ENCODE measurements around the gene DACH1.
A peak's percentile ranks its signal among the peaks of the same experiment; 100 is the strongest.

Gene DACH1

DNA sequence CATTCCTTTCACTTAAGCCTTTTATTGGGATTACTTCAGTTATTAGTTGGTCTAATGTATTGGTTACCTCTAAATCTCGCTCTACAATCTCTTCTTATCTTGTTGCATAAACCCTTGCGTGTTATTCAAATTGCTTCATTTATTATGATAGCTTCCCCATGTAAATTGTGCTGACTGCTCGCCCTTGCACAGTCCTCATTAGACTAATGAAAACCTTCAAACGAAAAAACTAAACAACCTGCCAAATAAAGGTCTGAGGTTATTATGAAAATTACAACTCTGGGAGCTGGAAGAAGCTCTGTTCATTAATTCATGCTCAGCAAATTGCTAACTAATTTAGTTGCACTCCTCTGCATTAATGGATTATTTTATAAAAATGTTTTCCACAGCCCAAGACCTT is 320.1 kb downstream of the DACH1 start:
- no peak for DNase-seq

DNA sequence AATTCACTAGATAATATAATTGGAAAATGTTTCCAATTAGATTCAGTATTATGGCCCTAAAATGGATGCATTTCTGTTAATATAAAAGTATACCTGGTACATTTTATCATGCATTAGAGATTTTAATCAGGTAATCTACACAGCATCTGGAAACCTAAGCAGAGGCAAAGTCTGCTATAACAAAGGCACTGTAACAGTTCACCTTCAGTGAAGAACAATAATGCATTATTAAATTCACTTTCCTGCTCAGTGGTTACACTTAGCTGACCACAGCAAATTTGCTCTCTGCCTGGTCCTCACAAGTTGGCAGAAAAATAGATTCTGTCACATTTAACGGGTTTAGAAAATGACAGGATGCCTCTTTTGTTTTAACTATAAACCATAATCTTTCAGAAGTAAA is 326.9 kb downstream of the DACH1 start:
- DNase-seq: no peak

GRCh38 chr13:71536201-71536600 is 330.8 kb downstream of the DACH1 start:
- DNase-seq: no peak

DNA sequence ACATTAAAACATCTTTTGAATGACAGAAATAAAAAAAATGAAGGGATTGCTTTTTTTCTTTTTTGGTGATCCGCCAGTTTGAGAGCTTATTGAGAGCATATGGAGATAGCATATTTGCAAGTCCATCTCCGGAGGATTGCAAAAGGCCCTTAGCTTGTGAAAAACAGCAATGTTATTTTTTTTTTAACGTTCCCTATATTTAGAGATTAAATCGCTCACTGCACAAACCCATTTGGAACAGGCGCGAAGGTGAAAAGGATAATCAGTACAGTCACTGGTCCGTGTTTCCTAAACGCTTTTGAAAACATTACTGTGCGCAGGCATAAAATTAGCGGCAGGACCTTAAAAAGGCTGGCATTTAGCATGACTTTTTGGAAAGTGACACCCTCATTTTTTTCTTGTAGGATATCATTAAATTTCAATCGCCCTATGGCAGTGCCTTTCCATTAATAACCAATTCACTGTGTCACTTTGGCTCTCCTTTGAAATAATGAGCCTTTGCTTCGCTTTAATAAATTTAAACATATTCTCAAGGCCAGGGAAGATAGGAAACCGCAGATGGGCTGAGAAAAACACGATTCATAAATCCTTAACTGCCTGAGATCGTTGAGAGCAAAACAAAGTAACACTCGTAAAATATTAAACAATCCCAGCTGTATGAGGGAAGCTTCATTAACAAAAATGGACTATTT is 342.2 kb downstream of the DACH1 start:
- DNase-seq: no peak

DNA sequence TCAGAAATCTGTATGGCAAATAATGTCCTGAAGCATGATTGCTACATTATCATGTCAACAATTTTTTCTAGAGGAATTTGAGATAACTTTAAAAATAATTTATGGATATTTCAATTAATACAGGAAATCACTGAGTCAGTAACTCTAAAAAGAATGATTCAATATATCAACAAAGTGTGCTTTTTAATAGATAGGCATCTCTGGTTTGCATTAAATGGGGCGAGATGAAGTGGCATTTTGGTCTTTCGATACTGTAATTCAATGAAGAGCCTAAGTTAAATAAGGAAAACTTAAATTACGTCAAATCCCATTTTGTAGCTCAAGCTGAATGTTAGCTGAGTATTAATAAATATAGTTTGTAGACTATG is 342.8 kb downstream of the DACH1 start:
- no peak for DNase-seq

GRCh38 chr13:71522941-71523526 is 344.0 kb downstream of the DACH1 start:
- no peak for DNase-seq

DNA sequence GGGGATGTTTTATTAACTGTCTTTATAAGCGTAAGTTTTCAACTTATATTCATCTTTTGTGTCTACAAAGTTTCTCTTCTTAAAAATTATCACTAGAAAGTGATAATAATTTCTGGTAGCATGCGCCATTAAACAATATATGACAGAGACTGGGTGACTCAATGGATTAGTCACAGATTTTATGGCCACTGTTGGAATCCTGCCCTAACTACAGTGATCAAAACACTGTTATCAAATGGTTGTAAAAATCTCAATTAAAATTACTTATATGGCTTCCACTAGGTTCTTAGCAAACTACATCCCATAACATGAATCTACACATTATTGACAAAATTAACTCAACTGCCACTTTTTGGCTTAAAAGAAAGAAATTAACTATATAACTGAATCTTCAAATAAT is 350.0 kb downstream of the DACH1 start:
- DNase-seq: no peak

GRCh38 chr13:71516521-71516920 is 350.5 kb downstream of the DACH1 start:
- DNase-seq: no peak

DNA sequence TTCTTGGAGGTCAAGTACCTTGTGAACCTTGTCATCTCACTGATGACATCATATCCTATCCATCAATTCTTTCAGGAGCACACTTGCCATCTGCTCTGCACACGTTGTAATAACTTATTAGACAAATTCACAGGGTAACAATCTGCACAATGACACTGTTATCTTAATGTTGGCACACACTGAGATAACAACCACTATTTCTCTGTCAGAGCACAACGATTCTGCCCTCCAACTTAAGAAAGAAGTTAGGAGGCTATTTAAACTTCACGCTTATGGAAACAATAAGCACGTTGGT is 351.3 kb downstream of the DACH1 start:
- peak; percentile 3 for DNase-seq

GRCh38 chr13:71514900-71515743 is 351.9 kb downstream of the DACH1 start:
- no peak for DNase-seq

- no peak for DNase-seq
These were observed 353.5 kb downstream of the DACH1 start for GRCh38 chr13:71513411-71514033.

- no peak for DNase-seq
These were observed 363.2 kb downstream of the DACH1 start for GRCh38 chr13:71503781-71504180.

GRCh38 chr13:71499944-71500514 is 367.0 kb downstream of the DACH1 start:
- no peak for DNase-seq

DNA sequence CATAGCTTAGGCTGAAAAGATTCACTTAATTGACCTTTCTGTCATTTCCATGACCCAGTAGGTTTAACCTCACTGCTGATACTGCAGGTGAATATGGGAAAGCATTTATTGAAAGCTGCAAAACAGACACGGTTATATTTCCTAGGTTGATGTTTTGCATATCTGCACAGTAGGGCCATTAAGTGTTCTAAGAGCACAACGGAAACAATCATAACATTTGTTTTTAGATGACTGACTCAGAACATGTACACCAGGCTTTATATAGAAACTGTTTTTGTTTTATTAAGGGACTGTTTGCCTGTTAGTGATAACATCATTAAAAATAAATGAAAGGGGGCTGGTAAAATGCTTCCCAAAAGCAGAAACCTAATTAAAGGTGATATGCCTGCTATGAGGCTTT is 367.8 kb downstream of the DACH1 start:
- DNase-seq: no peak

GRCh38 chr13:71493189-71493588 is 373.8 kb downstream of the DACH1 start:
- DNase-seq: no peak

DNA sequence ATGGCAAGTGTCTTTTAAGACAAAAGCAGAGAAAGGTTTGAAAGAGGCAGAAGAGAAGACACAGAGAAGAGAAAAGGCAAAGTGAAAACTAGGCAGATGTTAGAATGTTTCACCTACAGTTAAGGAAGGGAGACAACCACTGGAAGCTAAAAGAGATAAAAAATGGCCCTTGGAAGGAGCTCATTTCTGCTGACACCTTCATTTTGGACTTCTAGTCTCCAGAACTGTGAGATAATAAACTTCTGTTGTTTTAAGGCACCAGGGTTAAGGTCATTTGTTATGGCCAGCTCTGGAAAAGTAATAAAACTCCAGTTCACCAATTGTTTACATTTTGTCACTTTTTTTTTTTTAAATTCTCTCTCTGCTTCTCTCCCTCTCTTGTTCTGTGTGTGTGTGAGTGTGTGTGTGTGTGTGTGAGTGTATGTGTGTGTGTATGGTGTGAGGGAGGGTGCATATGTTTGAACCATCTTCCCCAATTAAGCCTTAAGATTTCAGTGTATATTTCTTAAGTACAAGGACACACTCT is 374.6 kb downstream of the DACH1 start:
- no peak for DNase-seq

GRCh38 chr13:71491010-71491409 is 376.0 kb downstream of the DACH1 start:
- no peak for DNase-seq

DNA sequence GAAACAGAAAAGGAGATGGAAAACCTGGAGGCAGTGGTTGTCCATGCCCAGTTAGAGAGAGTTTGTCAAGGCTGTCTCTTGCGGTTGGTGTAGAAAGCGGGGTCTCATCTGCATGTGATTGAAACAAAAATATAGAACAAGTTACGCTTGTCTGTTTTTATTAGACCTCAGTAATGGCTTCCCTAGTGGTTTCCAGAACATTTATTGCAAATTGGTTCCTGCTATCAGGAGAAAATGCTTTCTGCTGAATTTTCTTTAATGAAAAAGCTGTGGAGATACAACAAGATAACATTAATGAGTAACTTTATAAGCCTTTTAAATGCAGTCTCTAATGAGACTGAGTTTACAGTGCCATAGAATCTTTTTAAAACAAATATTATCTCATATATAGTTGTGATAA is 378.0 kb downstream of the DACH1 start:
- no peak for DNase-seq

DNA sequence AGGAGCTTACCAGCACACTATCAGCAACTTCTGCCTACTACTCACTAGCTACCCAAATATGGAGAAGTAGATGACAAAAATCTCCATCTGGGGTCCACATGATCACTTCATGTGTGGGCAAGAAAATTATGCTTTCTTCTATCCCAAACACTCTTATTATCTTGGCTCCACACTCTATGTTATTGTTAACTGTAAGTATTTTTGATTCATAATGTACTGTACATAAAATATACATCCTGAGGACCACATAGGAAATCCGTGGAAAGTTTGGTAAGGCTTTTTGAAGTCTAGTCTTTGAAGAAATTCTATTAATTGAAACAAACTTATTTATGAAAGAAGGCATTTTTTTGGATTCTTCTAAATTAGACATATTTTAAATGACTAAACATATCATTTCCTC is 378.8 kb downstream of the DACH1 start:
- no peak for DNase-seq

GRCh38 chr13:71485913-71486312 is 381.1 kb downstream of the DACH1 start:
- DNase-seq: no peak

- DNase-seq: no peak
These were observed 383.3 kb downstream of the DACH1 start for GRCh38 chr13:71483733-71484132.

DNA sequence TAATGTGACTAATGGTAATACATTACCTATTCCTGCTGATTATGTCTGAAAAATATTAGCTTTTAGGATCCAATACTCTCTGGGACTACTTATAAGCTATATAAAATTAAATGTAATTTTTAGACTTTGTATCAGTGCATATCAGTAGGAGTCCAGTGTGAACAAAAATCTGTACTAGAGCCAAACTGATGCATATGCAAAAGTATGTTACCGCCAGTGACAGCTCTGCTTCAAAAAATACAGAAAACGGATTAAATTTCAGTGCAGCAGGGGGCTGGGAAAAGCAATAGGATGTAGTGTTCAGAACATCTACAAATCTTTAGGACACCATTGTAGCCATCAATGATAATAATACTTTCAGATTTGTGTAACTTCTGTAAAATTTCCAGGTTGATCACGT is 385.5 kb downstream of the DACH1 start:
- no peak for DNase-seq

DNA sequence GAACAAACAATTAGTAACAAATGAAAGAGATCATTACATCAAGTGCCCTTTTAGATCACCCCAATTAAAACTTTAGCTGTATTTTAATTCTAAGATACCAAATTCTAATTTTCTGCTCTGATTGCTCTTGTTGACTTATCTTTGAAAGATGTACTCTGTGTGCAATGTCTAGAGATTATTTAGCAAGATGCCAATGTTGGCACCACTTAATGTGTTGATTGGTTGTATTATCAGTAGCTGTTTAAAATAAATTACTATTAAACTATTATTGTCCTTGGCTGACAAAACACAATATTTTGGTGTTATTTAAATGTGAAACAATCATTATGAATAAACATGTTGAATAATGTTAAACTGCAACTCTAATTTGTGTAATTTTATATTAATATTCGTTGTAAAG is 386.0 kb downstream of the DACH1 start:
- DNase-seq: no peak

All from hematopoietic multipotent progenitor cell treated with erythropoietin and hydrocortisone succinate and interleukin-3 and kit ligand, for 4 days (in vitro differentiated cells).